Measurements from ENCODE around the gene SLC35F4. TPM values are rescaled to one million over a fixed set of nuclear protein-coding genes. Genes with fewer than 3 reads are reported as not detected.

SLC35F4 gene
- total RNA-seq, 1 donor from 2014 or later = not detected

DNA sequence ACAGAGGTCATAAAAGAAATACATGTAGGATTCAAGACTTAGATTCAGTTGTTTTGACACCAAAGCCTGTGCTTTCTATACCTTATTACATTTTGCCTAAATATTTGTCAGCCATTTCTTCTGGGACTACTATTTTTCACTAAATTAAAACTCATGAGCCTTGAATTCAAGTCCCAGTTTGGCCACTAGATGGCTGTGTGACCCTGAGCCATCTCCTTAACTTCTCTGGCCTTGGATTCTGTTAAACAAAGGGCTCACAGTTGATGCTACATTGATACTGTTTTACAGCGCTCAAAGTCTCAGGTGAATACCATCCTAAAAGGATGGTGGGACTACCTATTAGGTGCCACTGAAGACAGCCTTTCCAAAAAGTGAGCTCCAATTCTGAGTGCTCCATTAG is 332.7 kb downstream of the SLC35F4 start:
- intact Hi-C loops (cut with micrococcal nuclease) = loop anchor here (2.0 kb wide), 1 partner anchor 540 kb away; no protein-coding TSS in a partner anchor

GRCh38 chr14:57530571-57530970 is 335.3 kb downstream of the SLC35F4 start:
- intact Hi-C loops (cut with micrococcal nuclease) = no loop called here

- intact Hi-C loops (cut with micrococcal nuclease) = no loop called here
Measured at GRCh38 chr14:57526942-57527341, 338.9 kb downstream of the SLC35F4 start.

DNA sequence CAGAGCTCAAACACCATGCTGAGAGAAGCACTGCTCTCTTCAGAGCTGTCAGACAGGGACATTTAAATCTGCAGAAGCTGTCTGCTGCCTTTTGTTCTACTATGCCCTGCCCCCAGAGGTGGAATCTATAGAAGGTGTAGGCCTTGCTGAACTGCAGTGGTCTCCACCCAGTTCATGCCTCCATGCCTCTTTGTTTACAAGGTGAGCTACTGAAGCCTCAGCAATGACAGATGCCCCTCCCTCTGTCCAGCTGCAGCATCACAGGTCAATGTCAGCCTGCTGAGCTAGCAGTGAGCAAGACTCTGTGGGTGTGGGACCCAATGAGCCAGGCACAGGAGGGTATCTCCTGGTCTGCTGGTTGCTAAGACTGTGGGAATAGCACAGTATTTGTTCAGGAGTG is 346.8 kb downstream of the SLC35F4 start:
- intact Hi-C loops (cut with micrococcal nuclease) = no loop called here
